H1 (cell line): Measurements from ENCODE around the gene CPED1. TPM values are rescaled to one million over a fixed set of nuclear protein-coding genes. Genes with fewer than 3 reads are reported as not detected.

ENCODE experiments used
- CTCF ChIA-PET: fragments of 300-600 bp; sonication (Branson Sonifier 250); formaldehyde crosslinking; loops from one replicate; lab custom pipeline; 2021; ENCODE audit not compliant: partially characterized antibody; lab: Charles Lee
- POLR2A ChIA-PET: fragments of 300-600 bp; sonication (Branson Sonifier 250); formaldehyde crosslinking; loops from one replicate; lab custom pipeline; 2021; ENCODE audit warnings: inconsistent platforms; ENCODE audit not compliant: partially characterized antibody; lab: Charles Lee
- DNase-seq, 2 experiments: peaks; one replicate each; pipeline versions ENCODE4 v3.0.0 to v3.0.0-alpha.2; 2010 to 2022; ENCODE audit warnings: low spot score in 2 of 2, low read depth in 1 of 2, mixed read lengths in 1 of 2
- FAIRE-seq: peaks from 2 replicates; lab custom pipeline; 2011; peaks lifted over from hg19 to GRCh38; lab: Jason Lieb, UNC
- H2AFZ ChIP-seq: 2 replicates; pipeline ENCODE4 v1.8.1; 2012; ENCODE audit warnings: low read length, inconsistent platforms
- H2AK5ac ChIP-seq: 2 replicates; pipeline ENCODE4 v1.6.1; 2013; ENCODE audit warnings: low read depth, low read length
- H2BK120ac ChIP-seq: replicated peaks from 2 replicates; pipeline ENCODE3; 2013; ENCODE audit warnings: low read depth, low read length, inconsistent platforms
- H2BK12ac ChIP-seq: 2 replicates; pipeline ENCODE4 v1.6.1; 2013; ENCODE audit warnings: low read depth, low read length
- H2BK15ac ChIP-seq: 2 replicates; pipeline ENCODE4 v1.6.1; 2013; ENCODE audit warnings: low read length
- H2BK20ac ChIP-seq: 2 replicates; pipeline ENCODE4 v1.6.1; 2013; ENCODE audit warnings: low read length
- H2BK5ac ChIP-seq: 2 replicates; pipeline ENCODE4 v1.6.1; 2013; ENCODE audit warnings: low read depth, low read length
- H3K14ac ChIP-seq: 2 replicates; pipeline ENCODE4 v1.6.1; 2013; ENCODE audit warnings: inconsistent platforms; ENCODE audit not compliant: insufficient read length
- H3K18ac ChIP-seq: 2 replicates; pipeline ENCODE4 v1.6.1; 2013; ENCODE audit warnings: low read length; ENCODE audit errors: extremely low read depth
- H3K23ac ChIP-seq: 2 replicates; pipeline ENCODE4 v1.6.1; 2013; ENCODE audit warnings: inconsistent platforms; ENCODE audit not compliant: insufficient read length
- H3K23me2 ChIP-seq: 2 replicates; pipeline ENCODE4 v1.6.1; 2013; ENCODE audit warnings: low read depth, low read length
- H3K27ac ChIP-seq: 2 replicates; pipeline ENCODE4 v1.6.1; 2011; ENCODE audit warnings: low read depth, low read length, inconsistent platforms
- H3K27me3 ChIP-seq, 4 experiments: replicated peaks in 1 of 4; 1 replicate in 1 of 4; 2 replicates in 3 of 4; pipeline versions ENCODE4 v1.6.1 to v1.8.1; 2011 to 2013; ENCODE audit warnings: low read length in 3 of 4, mild to moderate bottlenecking in 3 of 4, inconsistent platforms in 2 of 4, mixed read lengths in 2 of 4, moderate library complexity in 1 of 4; ENCODE audit not compliant: control insufficient read depth in 3 of 4, insufficient read depth in 3 of 4; ENCODE audit errors: extremely low read depth in 1 of 4
- H3K36me3 ChIP-seq, 4 experiments: 2 replicates each; pipeline versions ENCODE4 v1.6.1 to v1.8.1; 2011 to 2013; ENCODE audit warnings: mild to moderate bottlenecking in 4 of 4, low read length in 3 of 4, moderate library complexity in 2 of 4, control low read depth in 1 of 4, inconsistent platforms in 1 of 4; ENCODE audit not compliant: insufficient read depth in 4 of 4, control insufficient read depth in 2 of 4
- H3K4ac ChIP-seq: replicated peaks from 2 replicates; pipeline ENCODE3; 2013; ENCODE audit warnings: low read length, low read depth, mixed read lengths, inconsistent platforms; ENCODE audit not compliant: insufficient read length
- H3K4me1 ChIP-seq, 4 experiments: replicated peaks in 1 of 4; 1 replicate in 1 of 4; 2 replicates in 3 of 4; pipeline versions ENCODE4 v1.6.1 to v1.8.1; 2011 to 2013; ENCODE audit warnings: low read length in 3 of 4, inconsistent platforms in 2 of 4, mixed read lengths in 1 of 4; ENCODE audit not compliant: insufficient read depth in 4 of 4, control insufficient read depth in 3 of 4
- H3K4me2 ChIP-seq, 2 experiments: 2 replicates each; pipeline versions ENCODE4 v1.6.1 to v1.8.1; 2011 to 2013; ENCODE audit warnings: low read depth in 2 of 2, low read length in 2 of 2, control low read depth in 1 of 2, inconsistent platforms in 1 of 2, mild to moderate bottlenecking in 1 of 2; ENCODE audit not compliant: insufficient read depth in 1 of 2
- H3K4me3 ChIP-seq, 4 experiments: fragments of 200-600, 300-600 bp in 1 of 4; sonication (generic), shearing (Covaris generic), sonication (Bioruptor Twin) in 1 of 4; 2 replicates each; pipeline versions ENCODE4 v1.5.1 to v1.8.1; 2011 to 2016; ENCODE audit warnings: low read length in 4 of 4, low read depth in 3 of 4, control low read depth in 2 of 4, inconsistent platforms in 2 of 4, mild to moderate bottlenecking in 2 of 4, mixed read lengths in 1 of 4, moderate library complexity in 1 of 4; ENCODE audit not compliant: insufficient read depth in 2 of 4; ENCODE audit errors: extremely low read depth in 1 of 4
- H3K56ac ChIP-seq: replicated peaks from 2 replicates; pipeline ENCODE3; 2013; ENCODE audit warnings: low read depth, mild to moderate bottlenecking, mixed read lengths, low read length, inconsistent platforms; ENCODE audit not compliant: insufficient read length
- H3K79me1 ChIP-seq: 2 replicates; pipeline ENCODE4 v1.6.1; 2013; ENCODE audit warnings: low read depth, low read length, control low read depth
- H3K79me2 ChIP-seq, 2 experiments: 2 replicates each; pipeline versions ENCODE4 v1.6.1 to v1.8.1; 2012 to 2013; ENCODE audit warnings: low read length in 2 of 2, mild to moderate bottlenecking in 2 of 2, inconsistent platforms in 1 of 2; ENCODE audit not compliant: insufficient read depth in 2 of 2, control insufficient read depth in 1 of 2
- H3K9ac ChIP-seq, 4 experiments: replicated peaks in 1 of 4; 1 replicate in 1 of 4; 2 replicates in 3 of 4; pipeline versions ENCODE4 v1.6.1 to v1.8.1; 2011 to 2013; ENCODE audit warnings: low read depth in 3 of 4, low read length in 3 of 4, control low read depth in 2 of 4, mild to moderate bottlenecking in 2 of 4, moderate library complexity in 2 of 4, inconsistent platforms in 1 of 4; ENCODE audit errors: extremely low read depth in 1 of 4
- H3K9me3 ChIP-seq, 2 experiments: 2 replicates each; pipeline versions ENCODE4 v1.6.1 to v1.8.1; 2012 to 2013; ENCODE audit warnings: mild to moderate bottlenecking in 2 of 2, moderate library complexity in 2 of 2, control low read depth in 1 of 2, inconsistent platforms in 1 of 2, low read depth in 1 of 2, low read length in 1 of 2, mixed read lengths in 1 of 2; ENCODE audit not compliant: insufficient read depth in 2 of 2
- H4K20me1 ChIP-seq, 2 experiments: replicated peaks in 1 of 2; 2 replicates each; pipeline versions ENCODE3 to v1.8.1; 2011 to 2013; ENCODE audit warnings: inconsistent platforms in 2 of 2, low read length in 2 of 2, mild to moderate bottlenecking in 1 of 2; ENCODE audit not compliant: insufficient read depth in 2 of 2, control insufficient read depth in 1 of 2
- H4K5ac ChIP-seq: 2 replicates; pipeline ENCODE4 v1.6.1; 2013; ENCODE audit warnings: low read length, low read depth, mixed read lengths, inconsistent platforms; ENCODE audit not compliant: insufficient read length
- H4K8ac ChIP-seq: 2 replicates; pipeline ENCODE4 v1.8.0; 2013; ENCODE audit warnings: mild to moderate bottlenecking, moderate library complexity, low read length, inconsistent platforms; ENCODE audit not compliant: insufficient read depth; ENCODE audit errors: extremely low read depth
- H4K91ac ChIP-seq: replicated peaks from 2 replicates; pipeline ENCODE3; 2013; ENCODE audit warnings: low read length, mixed read lengths, inconsistent platforms; ENCODE audit not compliant: insufficient read length
- HDAC6 ChIP-seq: IDR thresholded peaks from one replicate; pipeline ENCODE4 v1.7.1; 2012; ENCODE audit warnings: low read depth, mild to moderate bottlenecking, inconsistent platforms, low read length, moderate library complexity
- RAD21 ChIP-seq, 2 experiments: IDR thresholded peaks in 1 of 2; conservative IDR thresholded peaks in 1 of 2; 2 replicates each; pipeline ENCODE4 v1.6.1; 2011; ENCODE audit warnings: low read depth in 2 of 2, low read length in 2 of 2, improper control_type of control experiment in 1 of 2, inconsistent platforms in 1 of 2, mild to moderate bottlenecking in 1 of 2, moderate library complexity in 1 of 2
- RFX5 ChIP-seq: IDR thresholded peaks from 2 replicates; pipeline ENCODE4 v1.6.1; 2011; ENCODE audit warnings: low read depth, low read length, improper control_type of control experiment, borderline replicate concordance
- SAP30 ChIP-seq: fragments of 300-600 bp; sonication (generic); IDR thresholded peaks from 2 replicates; pipeline ENCODE4 v1.7.1; 2012; ENCODE audit warnings: low read length, moderate library complexity, mild to moderate bottlenecking, inconsistent platforms; ENCODE audit not compliant: insufficient read depth, insufficient replicate concordance
- SIRT6 ChIP-seq: IDR thresholded peaks from one replicate; pipeline ENCODE4 v1.7.1; 2012; ENCODE audit warnings: low read length, inconsistent platforms
- YY1 ChIP-seq: IDR thresholded peaks from 2 replicates; pipeline ENCODE4 v1.6.1; 2011; ENCODE audit warnings: low read depth, mild to moderate bottlenecking, low read length
- WGBS, 2 experiments: shearing (Covaris generic) in 1 of 2; methylation state at CpG; one replicate each; pipeline versions ENCODE4 v1.1.6 to v1.1.7; 2013 to 2015; ENCODE audit warnings: low lambda C conversion rate in 2 of 2, mixed read lengths in 2 of 2, inconsistent platforms in 1 of 2, low coverage in 1 of 2, missing lambda C conversion rate in 1 of 2; ENCODE audit not compliant: insufficient replicate concordance in 2 of 2, insufficient coverage in 1 of 2, insufficient read length in 1 of 2; ENCODE audit errors: extremely low coverage in 1 of 2, missing lambda C conversion rate in 1 of 2; 5-methylcytosine and 5-hydroxymethylcytosine counted together
- polyA plus RNA-seq, 7 experiments: library from polyadenylated mRNA; depleted of rRNA in 3 of 7; stranded (reverse) in 5 of 7; unstranded in 2 of 7; fragments of >200 nt in 5 of 7; fragments of 200-250 nt in 2 of 7; gene quantifications; 1 replicate in 5 of 7; 2 replicates in 1 of 7; 4 replicates in 1 of 7; pipeline versions ENCODE4 v1.2.1 to v1.2.3, GENCODE V29; 2011 to 2013; ENCODE audit warnings: missing spikeins in 2 of 7, mixed read lengths in 2 of 7
- total RNA-seq: library from RNA; stranded (reverse); fragmentation: NEBNext Ultra II Directional; extraction: Animal tissue kit (Norgen Biotek cat#: 25700); gene quantifications from 2 replicates; pipeline ENCODE4 v1.2.1, GENCODE V29; 2021

The CPED1 gene
- total and polyA plus RNA-seq, 2 of the 8 experiments (the other 6 are each of a cell fraction or from before 2014, with no cell fraction given): 0.08 to 0.39 TPM

DNA sequence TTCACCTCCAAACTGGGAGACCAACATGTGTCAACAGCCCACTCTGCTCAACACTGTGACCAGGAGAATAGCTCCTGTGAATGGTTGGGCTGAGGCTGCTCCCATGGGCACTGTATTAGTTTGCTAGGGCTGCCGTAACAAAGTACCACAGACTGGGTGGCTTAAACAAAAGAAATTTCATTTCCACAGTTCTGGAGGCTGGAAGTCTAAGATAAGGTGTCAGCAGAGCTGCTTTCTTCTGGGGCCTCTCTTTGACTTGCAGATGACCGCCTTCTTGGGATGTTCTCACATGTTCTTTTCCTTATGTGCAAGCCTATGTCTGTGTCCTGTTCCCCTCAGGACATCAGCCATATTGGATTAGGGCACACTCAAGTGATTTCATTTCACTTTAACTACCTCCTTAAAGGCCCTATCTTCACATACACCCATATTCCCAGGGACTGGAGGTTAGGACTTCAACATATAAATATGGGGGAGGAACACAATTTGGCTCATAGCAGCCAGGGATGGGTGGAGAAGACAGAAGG is 90.3 kb downstream of the CPED1 start:
- H3K4me1 ChIP-seq: no peaks in the 10 kb centered on the region
- no peak overlapping the region for H4K5ac ChIP-seq
- H3K9ac ChIP-seq: no peak overlapping the region
- POLR2A ChIA-PET: no interaction called here
- no peak overlapping the region for H3K4me2 ChIP-seq
- CTCF ChIA-PET: interaction anchor here (1.1 to 9.1 kb wide), 5 partner anchors 9 to 122 kb away, joined by 3 to 139 read pairs (median 4); partner anchors contain the start of gene CPED1
- H2BK12ac ChIP-seq: no peak overlapping the region
- no peak overlapping the region for H3K27ac ChIP-seq
- H3K18ac ChIP-seq: no peak overlapping the region
- H2AK5ac ChIP-seq: no peak overlapping the region
- 95% methylated on average over 2 of the region's 2 CpGs; no CpG with 5 or more reads in 1 of the 2 experiments for WGBS, 2 experiments
- no peaks in the 10 kb centered on the region for H4K20me1 ChIP-seq
- H3K56ac ChIP-seq: no peak overlapping the region
- H2BK20ac ChIP-seq: no peak overlapping the region
- no peak overlapping the region for H2AFZ ChIP-seq
- H4K91ac ChIP-seq: no peak overlapping the region
- no peak overlapping the region for H2BK120ac ChIP-seq
- no peak overlapping the region for H3K4ac ChIP-seq
- DNase-seq: no peak
- no peak overlapping the region for H3K4me3 ChIP-seq
- no peaks in the 10 kb centered on the region for H3K36me3 ChIP-seq
- H3K79me2 ChIP-seq: no peaks in the 10 kb centered on the region
- no peaks in the 10 kb centered on the region for H3K23me2 ChIP-seq
- FAIRE-seq: no peak
- no peaks in the 10 kb centered on the region for H3K9me3 ChIP-seq
- TF ChIP-seq RAD21 (IDR thresholded peaks at IDR 0.05 in 1 of 2, conservative IDR thresholded peaks at IDR 0.05 in 1 of 2; ENCODE audit: low read depth in 2 of 2, low read length in 2 of 2) (no peak), RFX5 (no peak), SAP30 (no peak), HDAC6 (no peak), YY1 (no peak), SIRT6 (no peak)
- H4K8ac ChIP-seq: no peak overlapping the region
- H2BK5ac ChIP-seq: no peak overlapping the region
- H3K79me1 ChIP-seq: no peaks in the 10 kb centered on the region
- H3K27me3 ChIP-seq: no peaks in the 10 kb centered on the region
- no peak overlapping the region for H3K14ac ChIP-seq
- no peak overlapping the region for H2BK15ac ChIP-seq
- no peak overlapping the region for H3K23ac ChIP-seq
